Stomach smooth muscle (tissue), 2 donors: ENCODE measurements around the gene CDC42BPA.
"Not testable (repeated sequence)": the region's sequence is repeated elsewhere in the genome, so short reads cannot be mapped to it uniquely, and the experiment has no call there.

Source experiments
- H3K27ac ChIP-seq: one replicate; pipeline ENCODE4 v1.7.0; 2013; ENCODE audit warnings: mild to moderate bottlenecking, low read length, inconsistent platforms
- H3K27me3 ChIP-seq, 2 donors: one replicate each; pipeline ENCODE4 v1.7.0; 2013; ENCODE audit warnings: low read length in 2 of 2; ENCODE audit not compliant: insufficient read depth in 2 of 2, control insufficient read depth in 1 of 2
- H3K36me3 ChIP-seq, 2 donors: one replicate each; pipeline ENCODE4 v1.7.0; 2013; ENCODE audit warnings: low read length in 2 of 2; ENCODE audit not compliant: control insufficient read depth in 2 of 2, insufficient read depth in 2 of 2
- H3K4me1 ChIP-seq: one replicate; pipeline ENCODE4 v1.7.0; 2013; ENCODE audit warnings: low read length; ENCODE audit not compliant: control insufficient read depth, insufficient read depth
- H3K4me3 ChIP-seq, 2 donors: one replicate each; pipeline ENCODE4 v1.7.0; 2013; ENCODE audit warnings: low read length in 2 of 2
- H3K9ac ChIP-seq, 2 donors: one replicate each; pipeline ENCODE4 v1.7.0; 2013; ENCODE audit warnings: low read length in 2 of 2, mild to moderate bottlenecking in 1 of 2
- H3K9me3 ChIP-seq, 2 donors: one replicate each; pipeline ENCODE4 v1.7.0; 2013; ENCODE audit warnings: low read length in 2 of 2; ENCODE audit not compliant: control insufficient read depth in 2 of 2
- donor health status: healthy.
- donor health status: Pancreatic carcinoma.

CDC42BPA gene

DNA sequence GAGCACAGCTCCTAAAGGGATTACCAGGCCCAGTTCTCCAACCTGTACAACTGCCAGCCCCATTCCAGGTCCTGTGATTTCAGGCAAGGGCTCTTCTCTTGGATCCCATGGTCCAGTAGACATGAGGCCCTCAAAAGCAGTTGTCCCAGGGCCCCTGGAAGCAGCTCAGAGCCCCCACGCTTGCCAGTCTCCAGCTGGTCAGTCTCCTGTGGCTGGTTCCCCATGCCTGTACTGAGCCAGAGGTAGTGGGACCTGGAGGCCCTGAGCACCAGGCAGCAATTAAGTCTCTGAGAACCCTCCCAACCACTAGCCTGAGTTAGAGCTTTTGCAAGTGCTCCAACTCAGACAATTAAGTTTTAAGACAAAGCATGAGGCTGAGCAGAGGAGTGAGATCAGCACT lies 36.9 kb downstream of the CDC42BPA start:
- H3K4me1 ChIP-seq = no peaks in the 10 kb centered on the region
- no peaks in the 10 kb centered on the region for H3K27me3 ChIP-seq
- no peak overlapping the region for H3K9ac ChIP-seq
- no peak overlapping the region for H3K4me3 ChIP-seq
- no peak overlapping the region for H3K27ac ChIP-seq
- no peaks in the 10 kb centered on the region for H3K36me3 ChIP-seq
- H3K9me3 ChIP-seq = no peaks in the 10 kb centered on the region

DNA sequence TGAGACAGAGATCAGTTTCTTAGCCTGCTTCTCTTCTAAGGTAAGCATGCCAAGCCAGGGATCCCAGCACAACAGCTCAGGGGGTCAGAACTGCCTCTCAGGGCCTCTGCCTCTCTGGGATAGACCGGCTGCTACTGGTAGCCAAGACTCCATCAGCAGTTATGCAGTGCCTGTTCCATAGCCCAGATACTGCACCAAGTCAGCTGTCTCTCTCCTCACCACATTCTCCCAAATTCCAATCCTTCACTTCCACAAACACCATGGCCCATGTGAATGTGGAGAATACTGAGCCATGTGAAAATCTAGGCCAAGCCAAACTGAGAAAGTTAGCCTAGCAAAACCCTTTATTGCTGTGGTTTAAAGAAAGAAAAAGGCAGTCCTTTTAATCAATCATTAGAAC lies 37.5 kb downstream of the CDC42BPA start:
- H3K4me3 ChIP-seq = no peak overlapping the region
- no peak overlapping the region for H3K27ac ChIP-seq
- no peak overlapping the region for H3K9ac ChIP-seq
- H3K4me1 ChIP-seq = no peaks in the 10 kb centered on the region
- no peaks in the 10 kb centered on the region for H3K27me3 ChIP-seq
- no peaks in the 10 kb centered on the region for H3K9me3 ChIP-seq
- no peaks in the 10 kb centered on the region for H3K36me3 ChIP-seq

DNA sequence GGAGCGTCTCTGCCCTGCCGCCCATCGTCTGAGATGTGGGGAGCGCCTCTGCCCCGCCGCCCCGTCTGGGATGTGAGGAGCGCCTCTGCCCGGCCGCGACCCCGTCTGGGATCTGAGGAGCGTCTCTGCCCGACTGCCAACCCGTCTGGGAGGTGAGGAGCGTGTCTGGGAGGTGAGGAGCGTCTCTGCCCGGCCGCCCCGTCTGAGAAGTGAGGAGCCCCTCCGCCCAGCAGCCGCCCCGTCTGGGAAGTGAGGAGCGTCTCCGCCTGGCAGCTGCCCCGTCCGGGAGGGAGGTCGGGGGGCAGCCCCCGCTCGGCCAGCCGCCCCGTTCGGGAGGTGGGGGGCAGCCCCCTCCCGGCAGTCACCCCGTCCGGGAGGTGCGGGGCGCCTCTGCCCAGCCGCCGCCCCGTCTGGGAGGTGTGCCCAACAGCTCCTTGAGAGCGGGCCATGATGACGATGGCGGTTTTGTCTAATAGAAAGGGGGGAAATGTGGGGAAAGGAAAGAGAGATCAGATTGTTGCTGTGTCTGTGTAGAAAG lies 42.1 kb downstream of the CDC42BPA start:
- H3K4me3 ChIP-seq, H3K27me3 ChIP-seq, H3K36me3 ChIP-seq, H3K27ac ChIP-seq, H3K9me3 ChIP-seq, H3K4me1 ChIP-seq, H3K9ac ChIP-seq: not testable (repeated sequence)

DNA sequence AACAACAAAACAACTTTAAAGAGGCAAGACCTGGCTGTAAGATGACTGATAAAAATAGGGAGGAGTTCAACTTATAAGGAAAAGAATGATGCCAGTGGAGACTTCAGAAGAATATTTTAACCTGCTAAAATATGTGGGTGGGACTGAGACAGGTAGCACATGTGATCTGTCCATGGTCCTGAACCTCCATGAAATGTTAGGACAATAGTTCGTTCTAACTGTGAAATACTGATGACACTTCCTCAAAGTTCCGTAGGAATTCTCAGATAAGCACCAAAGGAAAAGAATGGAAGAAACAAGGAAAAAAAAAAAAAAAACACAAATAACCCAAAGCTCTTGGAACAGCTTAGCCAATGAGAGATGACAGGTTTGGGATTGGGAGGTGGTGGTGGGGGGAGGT lies 44.7 kb downstream of the CDC42BPA start:
- Histone ChIP-seq H3K27ac (no peak overlapping the region), H3K4me3 (no peak overlapping the region), H3K9me3 (no peaks in the 10 kb centered on the region), H3K36me3 (no peaks in the 10 kb centered on the region), H3K9ac (no peak overlapping the region), H3K27me3 (no peaks in the 10 kb centered on the region), H3K4me1 (no peaks in the 10 kb centered on the region)

DNA sequence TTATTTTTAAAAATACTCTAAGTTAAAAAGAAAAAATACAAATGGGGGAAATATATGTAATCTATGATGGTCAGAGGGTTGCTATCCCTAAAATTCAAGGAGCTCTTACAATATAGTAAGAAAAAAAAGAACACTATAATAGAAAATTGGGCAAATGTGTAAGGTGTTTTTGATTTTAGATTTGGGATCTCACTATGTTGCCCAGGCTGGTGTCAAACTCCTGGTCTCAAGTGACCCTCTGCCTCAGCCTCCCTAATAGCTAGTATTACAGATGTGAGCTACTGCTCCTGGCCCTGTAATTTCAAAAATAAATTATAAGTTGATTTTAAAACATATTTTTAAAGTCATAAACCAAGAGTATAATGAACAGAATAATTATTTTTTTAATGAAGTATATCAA lies 45.9 kb downstream of the CDC42BPA start:
- Histone ChIP-seq H3K4me3 (no peak overlapping the region), H3K27ac (no peak overlapping the region), H3K36me3 (no peaks in the 10 kb centered on the region), H3K27me3 (no peaks in the 10 kb centered on the region), H3K9me3 (no peaks in the 10 kb centered on the region), H3K9ac (no peak overlapping the region), H3K4me1 (no peaks in the 10 kb centered on the region)

DNA sequence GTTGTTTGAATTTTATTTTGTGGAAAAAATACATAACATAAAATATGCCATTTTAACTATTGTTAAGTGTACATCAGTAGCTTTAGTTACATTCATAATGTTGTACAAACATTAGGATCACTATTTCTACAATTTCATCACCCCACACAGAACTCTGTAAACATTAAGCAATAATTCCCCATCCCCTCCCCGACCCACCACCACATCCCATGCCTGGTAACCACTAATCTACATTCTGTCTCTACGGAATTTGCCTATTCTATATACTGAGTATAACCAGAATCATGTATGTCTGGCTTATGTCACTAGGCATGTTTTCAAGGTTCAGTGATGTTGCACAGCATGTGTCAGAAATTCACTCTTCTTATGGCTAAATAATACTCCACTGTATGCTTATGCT lies 47.7 kb downstream of the CDC42BPA start:
- H3K27ac ChIP-seq = no peak overlapping the region

DNA sequence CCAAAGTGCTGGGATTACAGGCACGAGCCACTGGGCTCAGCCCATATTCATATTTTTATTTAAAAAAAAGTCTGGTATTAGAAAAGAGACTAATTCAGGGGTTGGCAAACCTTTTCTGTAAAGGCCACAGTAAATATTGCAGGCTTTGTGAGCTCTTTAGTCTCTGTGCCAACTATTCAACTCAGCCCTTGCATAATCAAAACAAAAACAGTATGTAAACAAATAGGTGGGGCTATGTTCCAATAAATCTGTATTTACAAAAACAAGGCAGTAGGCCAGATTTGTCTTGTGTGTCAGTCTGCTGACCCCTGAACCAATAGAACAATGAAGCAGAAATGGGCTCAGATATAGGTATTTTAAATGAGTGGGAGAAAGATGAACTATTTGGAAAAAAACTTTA lies 49.3 kb downstream of the CDC42BPA start:
- Histone ChIP-seq H3K9me3 (no peaks in the 10 kb centered on the region), H3K4me1 (no peaks in the 10 kb centered on the region), H3K36me3 (no peaks in the 10 kb centered on the region), H3K27me3 (no peaks in the 10 kb centered on the region), H3K9ac (no peak overlapping the region), H3K4me3 (no peak overlapping the region), H3K27ac (no peak overlapping the region)

More for the DNA sequence above, 47.7 kb downstream of the CDC42BPA start:
- H3K9ac ChIP-seq = no peak overlapping the region
- H3K4me1 ChIP-seq = no peaks in the 10 kb centered on the region
- H3K27me3 ChIP-seq = no peaks in the 10 kb centered on the region
- H3K4me3 ChIP-seq = no peak overlapping the region
- no peaks in the 10 kb centered on the region for H3K9me3 ChIP-seq
- no peaks in the 10 kb centered on the region for H3K36me3 ChIP-seq

DNA sequence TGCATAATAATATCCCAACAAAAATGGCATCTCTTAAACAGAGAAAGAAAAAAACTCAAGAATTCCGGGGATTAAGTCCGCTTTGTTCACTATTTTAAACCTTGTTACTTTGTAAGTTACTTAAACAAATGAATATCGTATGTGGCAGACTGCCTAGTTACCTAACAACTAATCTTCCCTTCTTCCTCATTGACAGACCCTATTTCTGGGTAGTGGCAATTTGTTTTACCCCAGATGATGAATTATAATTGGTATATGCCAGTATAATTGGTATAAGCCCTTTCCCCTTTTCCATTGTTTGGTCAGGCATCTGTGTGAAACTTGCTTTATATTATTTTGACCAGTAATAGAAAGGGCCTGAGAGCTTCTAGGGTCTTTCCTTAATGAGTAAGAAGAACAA lies 52.4 kb downstream of the CDC42BPA start:
- H3K27ac ChIP-seq = no peak overlapping the region
- no peaks in the 10 kb centered on the region for H3K27me3 ChIP-seq
- H3K36me3 ChIP-seq = no peaks in the 10 kb centered on the region
- H3K4me3 ChIP-seq = no peak overlapping the region
- no peaks in the 10 kb centered on the region for H3K4me1 ChIP-seq
- no peaks in the 10 kb centered on the region for H3K9me3 ChIP-seq
- no peak overlapping the region for H3K9ac ChIP-seq

DNA sequence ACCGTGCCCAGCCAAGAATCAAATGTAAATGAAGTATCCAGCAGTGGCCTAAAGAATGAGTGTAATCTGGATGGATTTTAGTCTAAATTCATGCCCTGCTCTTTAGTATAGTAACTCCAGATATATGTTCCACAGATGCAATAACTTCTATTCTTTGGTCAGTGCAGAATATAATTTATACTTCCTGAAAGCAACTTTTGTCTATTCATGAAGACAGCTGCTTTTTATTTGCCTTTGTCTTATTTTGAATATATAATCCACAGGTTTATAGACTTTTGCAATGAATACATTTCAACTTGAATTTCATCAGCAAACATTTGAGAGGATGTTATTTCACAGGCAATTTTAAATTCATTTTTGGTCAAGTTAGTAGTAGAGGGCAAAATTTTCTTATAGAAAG lies 54.4 kb downstream of the CDC42BPA start:
- no peaks in the 10 kb centered on the region for H3K4me1 ChIP-seq
- no peaks in the 10 kb centered on the region for H3K27me3 ChIP-seq
- no peaks in the 10 kb centered on the region for H3K9me3 ChIP-seq
- no peaks in the 10 kb centered on the region for H3K36me3 ChIP-seq
- no peak overlapping the region for H3K9ac ChIP-seq
- no peak overlapping the region for H3K27ac ChIP-seq
- H3K4me3 ChIP-seq = no peak overlapping the region

DNA sequence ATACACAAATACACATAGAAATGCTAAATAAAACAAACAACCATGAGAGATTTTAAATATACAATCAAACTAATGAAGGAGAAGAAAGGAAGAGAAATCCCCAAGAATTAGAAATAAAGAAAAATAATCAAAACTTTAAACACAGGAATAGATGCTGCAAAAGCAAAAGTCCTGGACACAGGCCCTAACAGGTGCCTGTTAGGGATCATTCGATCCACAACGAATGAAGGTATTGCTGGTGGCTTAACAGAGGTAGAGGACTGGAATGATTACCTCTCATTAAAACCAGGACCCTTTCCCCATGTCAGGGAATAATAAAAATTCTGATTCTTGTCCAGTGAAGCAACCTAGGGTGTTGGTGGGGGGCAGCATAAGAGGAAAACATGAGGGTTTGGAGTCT lies 56.8 kb downstream of the CDC42BPA start:
- no peak overlapping the region for H3K4me3 ChIP-seq
- H3K9me3 ChIP-seq = no peaks in the 10 kb centered on the region

DNA sequence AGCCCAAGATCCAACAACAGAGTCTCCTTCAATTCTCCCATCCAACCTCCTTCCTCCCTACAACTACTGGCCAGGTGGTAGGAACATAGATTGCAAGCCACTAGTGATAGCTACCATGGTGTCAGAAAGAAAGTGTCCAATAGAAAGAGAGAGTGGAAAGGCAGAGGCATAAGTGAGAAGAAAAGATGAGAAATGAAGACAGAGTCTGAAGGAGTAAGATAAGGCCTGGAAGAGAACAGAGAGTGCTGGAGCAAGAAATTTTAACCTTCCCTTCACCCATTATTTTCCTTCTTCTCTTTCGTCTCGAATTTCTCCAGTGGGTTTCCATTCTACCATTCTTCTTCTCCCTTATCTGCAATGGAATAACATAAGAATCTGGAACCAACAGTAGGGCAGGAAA lies 57.9 kb downstream of the CDC42BPA start:
- H3K27me3 ChIP-seq = no peaks in the 10 kb centered on the region
- no peak overlapping the region for H3K27ac ChIP-seq
- H3K36me3 ChIP-seq = no peaks in the 10 kb centered on the region
- H3K9me3 ChIP-seq = no peaks in the 10 kb centered on the region
- H3K4me3 ChIP-seq = no peak overlapping the region
- H3K4me1 ChIP-seq = no peaks in the 10 kb centered on the region
- H3K9ac ChIP-seq = no peak overlapping the region

More for the DNA sequence above, 56.8 kb downstream of the CDC42BPA start:
- Histone ChIP-seq H3K4me1 (no peaks in the 10 kb centered on the region), H3K27me3 (no peaks in the 10 kb centered on the region), H3K27ac (no peak overlapping the region), H3K36me3 (no peaks in the 10 kb centered on the region), H3K9ac (no peak overlapping the region)
